D721Med (cell line): ENCODE measurements around the gene IRAK2.

Experiments
- DNase-seq: peaks from one replicate; pipeline ENCODE4 v3.0.0; 2011; ENCODE audit warnings: low spot score; ENCODE audit not compliant: insufficient read length
- FAIRE-seq: peaks from 2 replicates; lab custom pipeline; 2011; peaks lifted over from hg19 to GRCh38; lab: Jason Lieb, UNC
- TF ChIP-seq, protein P1 (sequence below): IDR thresholded peaks from 2 replicates; pipeline ENCODE4 v1.5.1; 2012; ENCODE audit warnings: mild to moderate bottlenecking, control low read depth; ENCODE audit not compliant: insufficient read depth; ENCODE audit errors: missing control alignments

Gene IRAK2

DNA sequence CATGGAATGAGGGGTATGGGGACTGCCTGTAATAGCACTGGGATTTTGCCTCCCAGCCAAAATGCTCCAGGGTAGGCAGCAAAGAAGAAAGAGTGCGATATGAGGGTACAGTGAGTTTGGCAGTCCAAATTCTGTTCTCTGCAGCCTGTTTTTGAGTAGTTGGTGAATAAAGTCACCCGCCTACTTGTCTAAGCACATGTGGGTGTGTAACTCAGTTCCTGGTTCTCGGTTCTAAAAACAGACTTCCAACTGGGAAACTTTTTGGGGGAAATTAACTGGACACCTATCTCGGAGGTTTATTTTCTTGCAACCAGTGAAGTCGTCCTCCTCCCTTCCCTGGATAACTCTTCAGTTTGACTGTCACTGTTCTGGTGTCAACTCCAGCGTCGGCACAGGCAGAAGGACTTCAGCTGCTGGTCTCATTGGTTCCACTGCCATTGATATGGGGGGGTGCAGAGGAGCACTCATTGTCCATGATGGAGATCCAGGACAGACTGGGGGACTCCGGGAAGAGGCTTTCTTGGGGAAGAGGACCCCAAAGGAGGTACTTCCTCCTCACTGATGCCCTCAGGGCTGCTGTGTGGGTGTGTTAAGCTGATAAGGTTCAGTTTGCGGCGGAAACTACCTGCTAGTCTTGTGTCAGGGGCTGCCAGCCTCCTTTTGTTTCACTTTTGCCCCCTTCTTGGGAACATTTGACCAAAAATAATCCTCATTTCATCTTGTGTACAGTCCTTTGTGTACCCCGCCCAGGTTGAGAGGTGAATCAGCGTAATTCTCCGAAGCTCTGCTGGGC is 114.9 kb downstream of the IRAK2 start:
- TF ChIP-seq, protein P1, sequence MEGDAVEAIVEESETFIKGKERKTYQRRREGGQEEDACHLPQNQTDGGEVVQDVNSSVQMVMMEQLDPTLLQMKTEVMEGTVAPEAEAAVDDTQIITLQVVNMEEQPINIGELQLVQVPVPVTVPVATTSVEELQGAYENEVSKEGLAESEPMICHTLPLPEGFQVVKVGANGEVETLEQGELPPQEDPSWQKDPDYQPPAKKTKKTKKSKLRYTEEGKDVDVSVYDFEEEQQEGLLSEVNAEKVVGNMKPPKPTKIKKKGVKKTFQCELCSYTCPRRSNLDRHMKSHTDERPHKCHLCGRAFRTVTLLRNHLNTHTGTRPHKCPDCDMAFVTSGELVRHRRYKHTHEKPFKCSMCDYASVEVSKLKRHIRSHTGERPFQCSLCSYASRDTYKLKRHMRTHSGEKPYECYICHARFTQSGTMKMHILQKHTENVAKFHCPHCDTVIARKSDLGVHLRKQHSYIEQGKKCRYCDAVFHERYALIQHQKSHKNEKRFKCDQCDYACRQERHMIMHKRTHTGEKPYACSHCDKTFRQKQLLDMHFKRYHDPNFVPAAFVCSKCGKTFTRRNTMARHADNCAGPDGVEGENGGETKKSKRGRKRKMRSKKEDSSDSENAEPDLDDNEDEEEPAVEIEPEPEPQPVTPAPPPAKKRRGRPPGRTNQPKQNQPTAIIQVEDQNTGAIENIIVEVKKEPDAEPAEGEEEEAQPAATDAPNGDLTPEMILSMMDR, result no peak
- FAIRE-seq, result no peak

DNA sequence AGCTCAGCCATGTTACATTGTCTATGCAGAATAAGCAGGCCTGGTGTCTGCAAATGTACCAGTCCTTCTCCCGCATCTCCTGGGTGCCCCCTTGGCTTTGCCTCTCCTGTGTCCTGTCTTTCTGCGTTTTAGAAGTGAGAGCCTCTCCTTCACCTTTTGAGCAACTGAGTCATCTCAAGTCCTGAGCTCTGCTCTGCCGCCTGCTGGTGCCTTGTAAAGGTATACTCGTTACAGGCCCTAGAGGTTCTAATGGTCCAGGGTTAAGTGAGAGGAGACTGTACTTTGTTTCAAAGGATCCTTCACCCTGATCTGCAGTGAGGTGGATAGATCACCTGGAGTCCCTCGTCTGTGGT is 115.4 kb downstream of the IRAK2 start:
- TF ChIP-seq, protein P1, result no peak
- DNase-seq, result no peak
- no peak for FAIRE-seq

More for the DNA sequence above, 114.9 kb downstream of the IRAK2 start:
- no peak for DNase-seq

DNA sequence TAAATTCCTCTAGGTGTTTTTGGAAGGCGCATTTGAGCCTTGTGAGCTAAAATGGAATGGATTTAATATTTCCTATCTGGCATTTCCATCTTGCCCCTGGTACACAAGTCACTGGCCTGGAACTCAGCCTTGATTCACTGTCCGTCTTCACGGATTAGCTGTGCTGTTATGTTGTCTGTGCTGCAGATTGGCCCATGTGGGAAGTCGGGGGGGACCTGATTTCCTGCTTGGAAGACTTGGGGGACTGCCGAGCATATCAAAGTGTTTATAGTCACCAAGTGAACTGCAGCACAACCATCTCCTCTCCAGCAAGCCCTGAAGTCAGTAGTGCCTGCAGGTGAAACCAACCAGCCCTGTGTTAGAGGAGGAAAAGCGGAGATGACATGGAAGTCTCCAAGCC is 115.9 kb downstream of the IRAK2 start:
- DNase-seq, result no peak
- TF ChIP-seq, protein P1, result no peak
- FAIRE-seq, result no peak

DNA sequence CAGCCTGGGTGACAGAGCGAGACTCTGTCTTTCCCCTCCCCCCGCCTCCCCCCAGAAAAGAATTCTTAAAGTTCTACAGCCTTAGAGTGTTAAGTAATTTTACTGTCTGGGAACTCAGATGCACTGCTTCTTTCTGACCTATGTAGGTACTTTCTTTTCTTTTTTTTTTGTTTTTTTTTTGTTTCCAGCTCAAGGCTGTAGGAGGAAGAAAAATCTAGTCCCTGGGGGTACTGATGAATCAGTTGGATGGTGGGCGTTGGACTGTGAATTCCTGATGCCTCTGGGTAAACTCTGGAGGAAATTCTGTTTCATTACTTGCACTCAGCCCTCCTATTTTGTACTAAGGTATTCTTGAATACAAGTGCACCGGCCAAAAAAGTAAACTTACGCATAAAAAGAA is 117.2 kb downstream of the IRAK2 start:
- TF ChIP-seq, protein P1, result no peak
- no peak for DNase-seq
- no peak for FAIRE-seq

DNA sequence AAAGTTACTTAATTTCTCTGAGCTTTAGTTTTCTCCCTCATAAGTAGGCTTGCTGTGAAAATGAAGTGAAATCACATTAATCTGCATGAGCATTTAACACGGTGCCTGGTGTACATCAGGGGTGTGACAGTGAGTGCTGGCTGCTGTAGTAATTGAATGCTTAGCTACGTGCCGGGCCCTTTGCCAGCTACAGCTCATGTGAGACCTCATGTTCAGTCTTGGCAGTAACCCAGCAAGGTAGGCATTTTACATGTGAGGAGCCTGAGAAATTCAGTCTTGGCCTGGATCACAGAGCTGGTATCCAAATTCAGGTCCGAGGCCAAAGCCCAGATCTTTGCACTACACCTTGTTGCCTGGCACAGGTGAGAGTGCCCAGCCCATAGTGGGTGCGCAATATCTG is 118.9 kb downstream of the IRAK2 start:
- DNase-seq (no peak), FAIRE-seq (no peak)
- TF ChIP-seq, protein P1, result no peak

DNA sequence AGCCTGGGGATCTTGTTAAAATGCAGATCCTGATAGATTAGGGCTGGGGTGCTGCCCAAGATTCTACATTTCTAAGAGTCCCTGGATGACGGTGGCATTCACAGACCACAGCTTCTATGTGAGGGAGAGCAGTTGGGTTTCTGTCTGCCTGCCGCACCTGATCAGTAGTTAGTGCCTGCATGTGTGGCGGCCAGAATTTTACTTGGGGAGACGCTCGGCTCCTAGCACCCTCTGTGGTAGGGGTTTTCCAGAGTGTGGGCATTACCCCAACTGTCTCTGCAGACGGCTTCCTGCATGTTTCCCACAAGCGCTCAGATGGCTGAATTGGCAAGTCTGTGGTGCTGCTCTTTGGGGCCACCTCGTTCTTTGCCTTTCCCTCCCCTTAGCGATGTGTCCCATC is 119.8 kb downstream of the IRAK2 start:
- no peak for FAIRE-seq
- TF ChIP-seq, protein P1, result no peak
- no peak for DNase-seq
